ENCODE results near the gene KIF22. TPM values are rescaled to one million over a fixed set of nuclear protein-coding genes. Genes with fewer than 3 reads are reported as not detected.
"Not testable (repeated sequence)": the region's sequence is repeated elsewhere in the genome, so short reads cannot be mapped to it uniquely, and the experiment has no call there.

Gene KIF22
- polyA plus RNA-seq, 4 donors = 49.6 to 76.4 (median 67.0) TPM

GRCh38 chr16:29765167-29766032 lies 25.2 kb upstream of the KIF22 start:
- no peak for DNase-seq (ENCODE audit: low read depth in 4 of 4, low spot score in 3 of 4)

DNA sequence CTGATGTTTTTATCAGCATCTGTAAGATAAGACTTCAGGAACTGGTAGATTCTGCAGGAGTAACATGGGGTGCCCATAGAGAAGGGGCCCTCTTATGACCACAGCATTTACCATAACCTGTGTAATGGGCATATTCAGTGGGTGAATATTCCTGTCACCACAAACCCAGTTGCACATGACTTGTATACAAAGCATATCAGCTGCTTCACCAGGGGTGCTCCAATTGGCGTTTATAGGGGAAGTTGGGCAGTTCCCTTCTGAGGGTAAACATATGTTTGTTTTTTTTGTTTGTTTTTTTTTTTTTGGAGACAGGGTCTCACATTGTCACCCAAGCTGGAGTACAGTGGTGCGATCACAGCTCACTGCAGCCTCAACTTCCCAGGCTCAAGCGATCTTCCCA lies 24.0 kb upstream of the KIF22 start:
- DNase-seq (ENCODE audit: low read depth in 4 of 4, low spot score in 3 of 4) = no peak

GRCh38 chr16:29767062-29767461 lies 23.5 kb upstream of the KIF22 start:
- DNase-seq (ENCODE audit: low read depth in 4 of 4, low spot score in 3 of 4) = no peak

- no peak for DNase-seq (ENCODE audit: low read depth in 4 of 4, low spot score in 3 of 4)
Measured at GRCh38 chr16:29769507-29769906, 21.0 kb upstream of the KIF22 start.

DNA sequence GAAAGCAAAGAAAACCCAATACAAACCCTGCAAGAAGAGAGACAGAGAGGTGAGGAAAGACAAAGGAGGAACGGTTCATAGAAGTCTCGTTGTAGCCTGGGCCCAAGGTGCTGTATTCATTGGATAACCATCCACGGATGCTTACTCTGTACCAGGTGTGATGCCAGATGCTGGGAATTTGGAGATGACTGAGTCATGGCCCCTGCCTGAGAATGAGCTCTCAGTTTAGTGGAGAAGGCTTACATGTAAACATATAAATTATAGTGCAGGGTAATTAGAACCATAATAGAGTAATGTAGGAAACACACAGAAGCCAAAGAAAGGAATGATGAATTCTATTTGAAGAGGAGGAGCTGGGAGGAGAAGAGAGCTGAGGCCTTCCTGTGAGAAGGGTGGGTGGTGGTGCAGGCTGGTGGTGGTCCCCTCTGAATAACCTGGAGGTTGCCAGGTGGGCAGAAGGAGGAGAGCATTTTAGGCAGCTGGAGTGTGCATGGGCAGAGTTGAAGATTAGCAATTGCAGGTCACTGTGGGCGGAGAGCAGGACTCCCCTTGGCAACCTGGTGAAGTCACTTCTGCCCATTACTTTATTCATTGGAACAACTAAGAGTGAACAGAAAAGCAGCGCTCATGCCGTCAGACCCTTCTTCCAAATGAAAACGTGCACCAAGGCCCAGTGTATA lies 20.2 kb upstream of the KIF22 start:
- DNase-seq (ENCODE audit: low read depth in 4 of 4, low spot score in 3 of 4) = no peak

GRCh38 chr16:29772330-29772729 lies 18.2 kb upstream of the KIF22 start:
- not testable (repeated sequence) for DNase-seq (ENCODE audit: low read depth in 4 of 4, low spot score in 3 of 4)

- no peak for DNase-seq (ENCODE audit: low read depth in 4 of 4, low spot score in 3 of 4)
Measured at GRCh38 chr16:29774730-29775129, 15.8 kb upstream of the KIF22 start.

GRCh38 chr16:29775742-29776408 lies 14.7 kb upstream of the KIF22 start:
- DNase-seq (ENCODE audit: low read depth in 4 of 4, low spot score in 3 of 4) = no peak

DNA sequence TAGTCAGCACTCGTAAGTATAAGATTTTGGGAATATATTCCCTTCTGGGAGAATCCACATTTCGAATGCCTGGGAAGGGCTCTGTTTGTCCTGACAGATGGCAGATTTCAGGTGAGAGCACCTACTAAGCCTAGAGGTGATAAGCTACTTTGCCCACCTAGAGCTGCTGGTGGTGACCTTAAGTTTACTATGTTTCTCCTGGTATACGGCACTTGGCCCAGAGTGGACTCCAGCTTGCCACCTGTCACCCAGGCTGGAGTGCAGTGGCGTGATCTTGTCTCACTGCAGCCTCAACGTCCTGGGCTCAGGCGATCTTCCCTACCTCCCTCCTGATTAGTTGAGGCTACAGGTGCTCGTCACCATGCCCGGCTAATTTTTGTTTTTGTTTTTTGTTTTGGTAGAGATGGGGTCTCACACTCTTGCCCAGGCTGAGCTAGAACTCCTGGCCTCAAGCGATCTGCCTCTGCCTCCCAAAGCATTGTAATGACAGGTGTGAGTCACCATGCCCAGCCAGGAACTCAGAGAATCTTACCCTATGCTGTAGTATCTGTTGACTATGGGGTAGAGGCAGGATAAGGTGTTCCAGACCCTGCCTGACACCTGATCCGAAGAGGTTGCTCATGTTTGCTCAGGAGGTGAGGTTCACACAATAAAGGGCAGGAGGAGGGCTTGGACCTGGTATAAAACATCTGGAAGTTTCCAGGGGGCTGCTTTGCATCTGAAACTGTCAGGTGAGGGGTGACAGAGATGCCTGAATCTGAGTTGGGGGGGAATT lies 12.8 kb upstream of the KIF22 start, which contains the start of gene ZG16:
Gene ZG16, plus strand, starts transcription at position 681 of the 775 bp plus-strand sequence. CDS start 1,011 bp downstream, outside the sequence.
- no peak for DNase-seq (ENCODE audit: low read depth in 4 of 4, low spot score in 3 of 4)

DNA sequence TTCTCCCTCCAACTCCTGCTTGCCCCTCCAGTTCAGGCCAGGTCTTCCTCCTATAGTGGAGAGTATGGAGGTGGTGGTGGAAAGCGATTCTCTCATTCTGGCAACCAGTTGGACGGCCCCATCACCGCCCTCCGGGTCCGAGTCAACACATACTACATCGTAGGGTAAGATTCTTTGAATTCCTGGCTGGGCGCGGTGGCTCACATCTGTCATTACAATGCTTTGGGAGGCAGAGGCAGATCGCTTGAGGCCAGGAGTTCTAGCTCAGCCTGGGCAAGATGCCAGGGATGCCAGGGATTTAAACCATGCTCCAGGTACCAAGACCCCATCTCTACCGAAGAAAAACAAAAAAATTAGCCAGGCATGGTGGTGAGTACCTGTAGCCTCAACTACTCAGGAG lies 11.1 kb upstream of the KIF22 start:
- no peak for DNase-seq (ENCODE audit: low read depth in 4 of 4, low spot score in 3 of 4)

DNA sequence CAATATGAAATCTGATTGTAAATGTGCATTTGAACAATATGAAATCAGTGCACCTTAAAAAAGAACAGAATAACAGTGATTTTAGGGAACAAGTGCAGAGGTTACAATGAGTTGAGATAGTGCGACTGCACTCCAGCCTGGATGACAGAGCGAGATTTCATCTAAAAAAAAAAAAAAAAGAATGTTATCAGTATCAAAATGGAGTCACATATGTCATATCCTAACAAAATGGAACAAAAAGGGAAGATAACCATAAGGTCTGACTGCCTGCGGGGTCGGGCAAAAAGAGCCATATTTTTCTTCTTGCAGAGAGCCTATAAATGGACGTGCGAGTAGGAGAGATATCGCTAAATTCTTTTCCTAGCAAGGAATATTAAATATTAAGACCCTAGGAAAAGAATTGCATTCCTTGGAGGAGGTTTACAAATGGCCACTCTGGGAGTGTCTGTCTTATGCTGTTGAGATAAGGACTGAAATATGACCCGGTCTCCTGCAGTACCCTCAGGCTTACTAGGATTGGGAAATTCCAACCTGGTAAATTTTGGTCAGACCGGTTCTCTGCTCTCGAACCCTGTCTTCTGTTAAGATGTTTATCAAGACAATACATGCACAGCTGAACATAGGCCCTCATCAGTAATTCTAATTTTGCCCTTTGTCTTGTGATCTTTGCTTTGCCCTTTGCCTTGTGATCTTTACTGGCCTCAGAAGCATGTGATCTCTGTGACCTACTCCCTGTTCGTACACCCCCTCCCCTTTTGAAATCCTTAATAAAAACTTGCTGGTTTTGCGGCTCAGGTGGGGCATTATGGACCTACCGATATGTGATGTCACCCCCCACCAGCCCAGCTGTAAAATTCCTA lies 7.2 kb upstream of the KIF22 start:
- DNase-seq (ENCODE audit: low read depth in 4 of 4, low spot score in 3 of 4) = not testable (repeated sequence)

GRCh38 chr16:29784157-29784556 lies 6.4 kb upstream of the KIF22 start:
- no peak for DNase-seq (ENCODE audit: low read depth in 4 of 4, low spot score in 3 of 4)

DNA sequence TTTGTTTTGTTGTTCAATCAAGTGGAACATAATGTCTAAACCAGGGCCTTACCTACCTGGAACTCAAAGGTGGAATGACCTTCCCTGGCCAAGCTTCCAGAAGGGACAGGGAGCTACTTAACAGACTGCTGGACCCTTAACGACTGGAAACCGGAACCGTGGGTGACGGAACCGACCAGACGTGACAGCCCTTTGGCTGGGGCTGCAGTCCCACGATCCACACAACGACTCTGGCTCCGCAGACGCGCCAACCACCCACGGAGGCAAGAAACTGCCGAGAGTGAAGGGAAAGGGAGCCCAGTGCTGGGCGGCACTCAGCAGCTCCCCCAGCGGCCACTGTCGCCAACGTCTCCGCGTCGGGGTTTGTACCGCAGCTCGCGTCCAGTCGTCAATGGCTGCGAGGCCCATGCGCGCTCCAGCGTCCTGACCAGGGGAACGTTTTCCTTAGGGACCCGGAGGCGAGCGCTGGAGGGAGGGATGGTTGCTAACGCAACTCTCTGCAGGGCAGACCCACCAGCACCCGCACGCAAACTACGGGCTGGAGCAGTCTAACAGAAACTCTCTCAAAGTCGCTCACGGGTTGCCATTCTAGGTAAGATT lies 5.5 kb upstream of the KIF22 start:
- peak in 1 of 4 donors; percentile 29 for DNase-seq (ENCODE audit: low read depth in 4 of 4, low spot score in 3 of 4)

- DNase-seq (ENCODE audit: low read depth in 4 of 4, low spot score in 3 of 4) = not testable (repeated sequence)
Measured at GRCh38 chr16:29787155-29787554, 3.4 kb upstream of the KIF22 start.

GRCh38 chr16:29789775-29790182 lies 772 bp upstream of the KIF22 start:
- no peak for DNase-seq (ENCODE audit: low read depth in 4 of 4, low spot score in 3 of 4)

DNA sequence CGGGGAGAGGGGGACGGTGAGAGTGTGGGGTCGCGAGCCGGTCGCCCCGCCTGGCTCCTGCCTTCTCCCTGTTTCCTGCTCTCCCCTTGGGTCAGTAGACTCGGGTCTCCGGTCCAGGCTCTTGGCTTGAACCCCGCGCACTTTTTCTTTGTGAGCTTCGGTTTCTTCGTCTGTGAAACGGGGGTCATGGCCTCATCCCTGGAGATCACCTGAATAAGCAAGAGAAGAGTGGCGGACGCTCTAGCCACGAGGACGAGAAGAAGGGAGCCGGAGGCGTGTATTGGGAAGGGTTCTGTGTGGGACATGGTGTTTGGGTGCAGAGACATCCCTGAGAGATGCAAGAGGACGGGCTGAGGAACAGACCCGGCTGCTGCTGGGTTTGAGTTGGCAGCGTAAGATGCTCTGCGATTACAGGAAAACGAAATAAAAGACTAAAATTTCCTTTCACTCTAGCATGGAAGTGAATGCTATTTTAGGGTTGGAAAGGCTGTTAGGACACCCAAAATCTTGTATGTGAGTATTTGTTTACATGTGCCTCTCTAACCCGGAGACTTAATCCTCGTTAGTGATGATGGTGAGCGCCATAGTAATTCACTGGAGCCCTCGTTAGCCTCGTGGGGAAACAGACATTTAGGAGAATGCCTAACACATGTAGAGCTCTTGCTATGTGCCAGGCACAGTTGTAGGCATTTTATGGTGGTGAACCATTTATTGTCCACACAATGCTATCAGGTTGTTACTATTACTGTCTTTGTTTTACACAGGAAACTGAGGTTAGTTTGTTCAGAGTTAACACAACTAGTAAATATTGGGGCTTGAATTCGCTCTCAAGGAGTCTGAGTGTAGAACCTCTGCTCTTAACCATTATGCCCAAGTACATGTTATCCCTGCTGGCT lies 646 bp downstream of the KIF22 start:
- DNase-seq (ENCODE audit: low read depth in 4 of 4, low spot score in 3 of 4) = no peak

DNA sequence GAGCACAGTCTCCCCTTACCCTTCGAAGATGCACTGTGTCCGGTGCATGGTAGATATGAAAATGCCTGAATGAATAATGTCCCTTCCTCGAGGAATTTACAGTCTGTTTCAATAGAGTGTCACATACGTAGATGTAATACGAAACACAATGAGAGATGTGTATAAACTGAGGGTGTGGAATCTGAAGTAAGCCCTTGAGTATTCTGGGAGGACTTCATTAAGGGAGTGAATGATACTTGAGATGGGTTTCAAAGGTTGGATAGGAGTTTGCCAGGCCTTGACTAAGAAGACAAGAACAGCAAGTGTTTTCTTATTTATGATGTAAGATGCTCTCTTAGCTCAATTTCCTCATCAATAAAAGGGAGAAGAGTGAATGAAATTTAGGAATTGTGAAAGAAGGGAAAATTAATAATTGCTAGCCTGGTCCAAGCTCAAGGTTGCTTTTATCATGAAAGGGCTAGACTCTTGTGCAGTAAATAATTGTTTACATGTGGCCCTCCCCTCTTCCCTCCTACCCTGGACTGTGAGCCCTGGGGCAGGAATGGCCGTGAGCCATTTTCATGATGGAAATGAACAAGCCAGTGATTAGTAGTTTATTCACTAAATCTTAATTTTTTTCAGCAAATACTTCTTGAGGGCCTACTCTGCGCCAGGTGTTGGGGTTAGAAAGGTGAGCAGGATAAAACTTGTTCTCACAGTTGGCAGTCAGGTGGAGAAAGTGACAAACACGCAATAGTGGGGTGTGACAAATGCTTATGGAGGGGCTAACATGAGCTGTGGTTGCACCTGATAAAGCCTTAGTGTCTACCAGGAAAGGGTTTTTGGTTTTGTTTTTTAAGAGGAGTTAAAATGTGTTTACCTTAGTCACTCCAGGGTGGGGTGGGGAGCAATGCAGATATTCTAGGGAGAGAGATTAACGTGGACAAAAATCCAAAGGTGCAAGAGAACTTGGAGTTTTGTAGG lies 1.6 kb downstream of the KIF22 start:
- no peak for DNase-seq (ENCODE audit: low read depth in 4 of 4, low spot score in 3 of 4)
